NCI-H69 (cell line): Measurements from ENCODE around the gene MLNR.

ENCODE experiments used
- DNase-seq: peaks from one replicate; lab custom pipeline; 2025; lab: John Stamatoyannopoulos, UW

MLNR gene

GRCh38 chr13:49220036-49220855, at the start of gene MLNR:
Gene MLNR (plus strand): TSS chr13:49220338. CDS start chr13:49220338, 0 bp downstream.
- DNase-seq, result peak; percentile 59

GRCh38 chr13:49171359-49171758, 48.8 kb upstream of the MLNR start:
- DNase-seq, result no peak

GRCh38 chr13:49183672-49184325, 36.3 kb upstream of the MLNR start:
- DNase-seq, result no peak

GRCh38 chr13:49184621-49185020, 35.5 kb upstream of the MLNR start:
- DNase-seq, result no peak

- no peak for DNase-seq
Measured at GRCh38 chr13:49185264-49185663, 34.9 kb upstream of the MLNR start.

GRCh38 chr13:49190901-49191300, 29.2 kb upstream of the MLNR start:
- DNase-seq, result peak; percentile 10

GRCh38 chr13:49206641-49207040, 13.5 kb upstream of the MLNR start:
- no peak for DNase-seq

- DNase-seq, result no peak
Measured at GRCh38 chr13:49208619-49209018, 11.5 kb upstream of the MLNR start.

GRCh38 chr13:49210114-49210513, 10.0 kb upstream of the MLNR start:
- DNase-seq, result no peak

- no peak for DNase-seq
Measured at GRCh38 chr13:49210669-49211068, 9.5 kb upstream of the MLNR start.

GRCh38 chr13:49213539-49213938, 6.6 kb upstream of the MLNR start:
- no peak for DNase-seq

GRCh38 chr13:49213997-49214916, 5.9 kb upstream of the MLNR start:
- no peak for DNase-seq

GRCh38 chr13:49214917-49215376, 5.2 kb upstream of the MLNR start:
- peak; percentile 33 for DNase-seq

GRCh38 chr13:49216334-49216733, 3.8 kb upstream of the MLNR start:
- no peak for DNase-seq

GRCh38 chr13:49217962-49218492, 2.1 kb upstream of the MLNR start:
- DNase-seq, result no peak

GRCh38 chr13:49218493-49219051, 1.6 kb upstream of the MLNR start:
- DNase-seq, result no peak

- DNase-seq, result no peak
Measured at GRCh38 chr13:49219647-49220035, 497 bp upstream of the MLNR start.

GRCh38 chr13:49220856-49221589, 885 bp downstream of the MLNR start:
- DNase-seq, result no peak

GRCh38 chr13:49221590-49221965, 1.4 kb downstream of the MLNR start:
- DNase-seq, result no peak

GRCh38 chr13:49225223-49226042, 5.3 kb downstream of the MLNR start:
- peak; percentile 4 for DNase-seq
